HG02970 (cell line): Measurements from ENCODE around the gene CRYAB.
"Not testable (repeated sequence)": the region's sequence is repeated elsewhere in the genome, so short reads cannot be mapped to it uniquely, and the experiment has no call there.

ENCODE experiments used
- ATAC-seq: cut with Tn5 transposase; IDR thresholded peaks from one replicate; pipeline ENCODE4 v1.9.1; 2021; ENCODE audit warnings: mild to moderate bottlenecking, moderate library complexity, moderate number of reproducible peaks; ENCODE audit not compliant: unreplicated experiment, low FRiP score

CRYAB gene

DNA sequence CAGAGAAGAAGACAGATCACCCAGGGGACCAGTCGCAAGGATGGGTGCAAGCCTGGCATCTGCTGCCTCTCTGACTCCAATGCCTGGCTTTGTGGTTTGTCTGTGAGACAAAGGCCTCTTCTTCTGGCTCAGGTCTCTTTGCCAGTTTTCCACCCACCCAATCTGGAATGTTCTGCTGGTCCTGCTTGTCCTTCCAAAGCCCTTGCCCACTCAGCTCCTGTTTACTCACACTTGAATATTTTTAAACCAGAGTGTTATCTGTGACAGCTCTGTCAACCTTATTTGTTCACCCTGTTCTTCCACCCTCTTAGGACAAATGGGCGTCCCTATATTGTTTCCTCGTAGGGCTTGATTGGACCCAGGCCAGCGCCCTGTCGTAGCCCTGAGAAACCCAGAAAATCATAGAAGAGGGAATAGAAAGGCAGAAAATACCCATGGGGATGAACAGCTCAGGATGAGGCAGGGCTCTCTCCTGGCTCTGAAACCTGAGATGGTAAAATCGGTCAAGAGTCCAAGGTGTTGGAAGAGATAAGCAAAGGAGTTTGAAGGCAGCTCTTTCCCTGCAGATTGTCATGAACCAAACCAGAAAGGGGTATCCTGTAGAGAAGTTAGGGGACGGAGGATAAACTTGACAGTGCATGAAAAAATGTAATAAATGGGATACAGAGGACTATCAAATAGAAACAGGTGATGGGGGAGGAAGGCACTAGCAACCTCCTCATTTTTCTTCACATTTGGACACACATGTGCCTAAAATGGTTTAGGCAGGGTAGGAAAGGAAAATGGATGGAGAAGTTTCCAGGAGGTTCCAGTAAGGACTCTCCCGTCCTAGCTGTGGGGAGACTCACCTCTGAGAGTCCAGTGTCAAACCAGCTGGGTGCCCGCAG, 651 bp downstream of the CRYAB start:
- no peak for ATAC-seq

DNA sequence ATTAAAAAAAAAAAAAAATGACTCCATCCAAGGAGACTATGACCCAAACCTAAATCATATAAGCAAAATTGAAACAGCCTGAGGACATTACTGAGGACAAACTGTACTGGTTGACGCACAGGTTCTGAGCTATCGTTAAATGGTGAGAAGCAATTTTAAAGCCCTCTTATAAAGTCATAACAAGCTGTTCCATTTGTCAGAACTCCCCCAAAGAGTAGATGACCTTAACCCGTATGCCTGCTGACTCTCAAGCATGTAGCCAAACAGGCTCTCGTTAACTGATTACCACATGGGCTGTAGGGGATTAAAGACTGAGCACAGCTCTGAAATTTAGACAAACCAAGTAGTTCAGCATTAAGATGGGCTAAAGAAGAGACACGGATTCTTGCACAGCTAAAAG, 2.2 kb downstream of the CRYAB start:
- no peak for ATAC-seq

DNA sequence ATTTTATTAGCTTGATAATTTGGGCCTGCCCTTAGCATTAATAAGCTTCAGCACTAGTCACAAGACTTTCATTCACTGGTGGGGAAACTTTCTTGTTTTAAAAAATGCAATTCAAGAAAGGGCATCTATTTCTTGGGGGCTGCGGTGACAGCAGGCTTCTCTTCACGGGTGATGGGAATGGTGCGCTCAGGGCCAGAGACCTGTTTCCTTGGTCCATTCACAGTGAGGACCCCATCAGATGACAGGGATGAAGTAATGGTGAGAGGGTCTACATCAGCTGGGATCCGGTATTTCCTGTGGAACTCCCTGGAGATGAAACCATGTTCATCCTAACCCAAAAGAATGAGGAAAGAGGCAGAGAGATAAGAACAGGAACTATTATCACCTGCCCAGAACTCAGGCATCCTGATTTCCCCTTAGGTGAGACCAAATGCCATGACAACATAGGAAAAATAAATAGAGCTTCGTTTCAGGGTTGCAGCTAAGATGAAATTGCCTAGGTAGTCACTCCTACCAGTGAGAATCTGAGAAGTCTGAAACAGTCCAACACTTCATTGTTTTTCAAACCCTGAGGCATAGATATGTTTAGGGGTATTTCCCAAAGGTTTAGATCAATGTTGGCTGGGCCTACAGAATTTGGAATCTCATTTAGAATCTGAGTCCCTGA, 2.8 kb downstream of the CRYAB start:
- no peak for ATAC-seq

DNA sequence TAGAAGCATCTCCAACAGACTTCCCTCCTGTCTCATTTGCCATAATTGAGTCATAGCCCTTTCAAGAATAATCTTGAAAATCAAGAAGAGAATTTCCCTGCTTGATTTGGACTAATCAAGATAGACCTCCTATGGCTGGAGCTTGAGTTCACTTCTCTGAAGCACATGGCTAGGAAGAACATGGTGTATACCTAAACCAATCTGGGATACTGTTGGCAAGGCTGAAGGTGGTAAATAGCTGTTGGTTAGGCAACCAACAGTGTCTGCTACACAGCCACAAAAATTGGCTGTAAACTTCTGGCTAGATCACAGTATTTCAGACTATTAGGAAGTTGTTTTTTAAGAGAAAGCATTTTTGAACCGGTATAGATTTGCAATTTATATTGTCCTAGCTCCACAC, 4.9 kb downstream of the CRYAB start:
- no peak for ATAC-seq

DNA sequence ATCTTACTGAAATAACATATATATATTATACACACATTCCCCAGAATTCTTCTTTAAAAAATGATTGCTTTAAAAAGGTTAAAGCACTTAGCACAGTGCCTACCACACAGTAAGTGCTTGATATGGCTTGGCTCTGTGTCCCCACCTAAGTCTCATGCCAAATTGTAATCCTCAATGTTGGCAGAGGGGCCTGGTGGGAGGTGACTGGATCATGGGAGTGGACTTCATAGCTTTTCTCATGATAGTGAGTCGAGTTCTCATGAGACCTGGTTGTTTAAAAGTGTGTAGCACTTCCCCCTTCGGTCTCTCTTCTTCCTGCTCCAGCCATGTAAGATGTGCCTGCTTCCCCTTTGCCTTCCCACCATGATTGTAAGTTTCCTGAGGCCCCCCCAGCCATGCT, 6.2 kb downstream of the CRYAB start:
- ATAC-seq, result no peak

DNA sequence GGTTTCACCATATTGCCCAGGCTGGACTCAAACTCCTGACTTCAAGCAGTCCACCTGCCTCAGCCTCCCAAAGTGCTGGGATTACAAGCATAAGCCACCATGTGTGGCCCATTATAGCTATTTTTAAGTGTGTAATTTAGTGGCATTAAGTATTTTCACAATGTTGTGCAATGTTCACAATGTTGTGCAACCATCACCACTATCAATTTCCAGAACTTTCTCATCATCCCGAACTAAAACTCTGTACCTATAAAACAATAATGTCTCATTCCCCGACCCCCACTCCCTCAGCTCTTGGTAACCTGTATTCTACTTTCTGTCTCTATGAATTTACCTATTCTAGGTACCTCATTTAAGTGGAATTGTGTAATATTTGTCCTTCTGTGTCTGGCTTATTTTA, 24.7 kb downstream of the CRYAB start:
- ATAC-seq, result no peak

DNA sequence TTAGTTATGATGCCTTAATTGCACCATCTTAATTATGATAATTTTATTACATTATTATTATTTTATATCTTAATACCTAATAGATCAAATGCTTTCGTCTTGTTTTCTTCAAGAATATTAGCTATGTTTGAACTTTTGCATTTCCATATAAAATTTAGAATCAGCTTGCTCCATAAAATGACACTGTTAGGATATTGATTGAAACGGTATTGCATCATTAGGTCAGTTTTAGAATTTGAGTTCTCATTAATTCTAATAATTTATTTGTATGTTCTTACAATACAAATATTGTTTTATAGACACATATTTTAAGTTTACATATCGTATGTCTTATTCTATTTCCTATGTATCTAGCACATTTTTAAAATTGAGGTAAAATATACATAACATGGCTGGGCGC, 25.5 kb downstream of the CRYAB start:
- no peak for ATAC-seq

DNA sequence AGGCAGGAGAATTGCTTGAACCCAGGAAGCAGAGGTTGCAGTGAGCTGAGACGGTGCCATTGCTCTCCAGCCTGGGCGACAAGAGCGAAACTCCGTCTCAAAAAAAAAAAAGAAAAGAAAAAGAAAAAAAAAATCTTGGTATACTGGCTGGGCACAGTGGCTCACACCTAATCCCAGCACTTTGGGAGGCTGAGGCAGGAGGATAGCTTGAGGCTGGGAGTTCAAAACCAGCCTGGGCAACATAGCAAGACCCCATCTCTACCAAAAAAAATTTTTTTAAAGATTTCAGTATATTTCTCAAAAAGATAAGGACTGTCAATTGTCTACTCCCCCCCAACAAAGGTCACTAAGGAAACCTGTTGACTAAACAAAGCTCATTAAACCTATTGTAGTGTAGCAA, 26.5 kb downstream of the CRYAB start:
- ATAC-seq, result not testable (repeated sequence)

DNA sequence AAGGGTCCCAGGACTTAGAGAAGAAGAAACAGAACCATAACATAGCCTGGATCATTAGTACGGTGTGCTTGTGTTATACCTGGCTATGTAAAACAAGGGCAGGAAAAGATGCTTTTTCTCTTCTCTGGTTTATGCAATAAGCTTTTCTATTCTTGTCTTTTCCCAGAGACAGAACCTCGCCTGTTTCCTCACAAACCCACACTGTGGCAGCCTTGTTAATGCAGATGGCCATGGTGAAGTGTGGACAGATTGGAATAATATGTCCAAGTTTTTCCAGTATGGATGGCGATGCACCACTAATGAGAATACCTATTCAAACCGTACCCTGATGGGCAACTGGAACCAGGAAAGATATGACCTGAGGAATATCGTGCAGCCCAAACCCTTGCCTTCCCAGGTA, 29.4 kb downstream of the CRYAB start:
- no peak for ATAC-seq

DNA sequence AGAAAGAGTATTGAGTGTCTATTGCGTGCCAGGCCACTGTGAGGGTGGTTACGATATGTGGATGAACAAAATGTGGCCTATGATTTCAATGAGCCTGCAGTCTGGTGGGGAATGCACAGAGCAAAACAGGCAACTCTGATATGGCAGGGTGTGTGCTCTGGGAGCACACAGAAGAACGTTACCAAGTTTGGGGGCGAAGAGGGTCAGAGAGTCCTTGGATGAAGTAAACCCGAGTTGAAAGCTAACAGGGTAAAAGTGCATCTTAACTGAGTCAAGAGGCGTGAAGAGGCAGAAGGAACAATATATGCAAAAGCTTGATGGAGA, 32.0 kb downstream of the CRYAB start:
- ATAC-seq, result no peak

DNA sequence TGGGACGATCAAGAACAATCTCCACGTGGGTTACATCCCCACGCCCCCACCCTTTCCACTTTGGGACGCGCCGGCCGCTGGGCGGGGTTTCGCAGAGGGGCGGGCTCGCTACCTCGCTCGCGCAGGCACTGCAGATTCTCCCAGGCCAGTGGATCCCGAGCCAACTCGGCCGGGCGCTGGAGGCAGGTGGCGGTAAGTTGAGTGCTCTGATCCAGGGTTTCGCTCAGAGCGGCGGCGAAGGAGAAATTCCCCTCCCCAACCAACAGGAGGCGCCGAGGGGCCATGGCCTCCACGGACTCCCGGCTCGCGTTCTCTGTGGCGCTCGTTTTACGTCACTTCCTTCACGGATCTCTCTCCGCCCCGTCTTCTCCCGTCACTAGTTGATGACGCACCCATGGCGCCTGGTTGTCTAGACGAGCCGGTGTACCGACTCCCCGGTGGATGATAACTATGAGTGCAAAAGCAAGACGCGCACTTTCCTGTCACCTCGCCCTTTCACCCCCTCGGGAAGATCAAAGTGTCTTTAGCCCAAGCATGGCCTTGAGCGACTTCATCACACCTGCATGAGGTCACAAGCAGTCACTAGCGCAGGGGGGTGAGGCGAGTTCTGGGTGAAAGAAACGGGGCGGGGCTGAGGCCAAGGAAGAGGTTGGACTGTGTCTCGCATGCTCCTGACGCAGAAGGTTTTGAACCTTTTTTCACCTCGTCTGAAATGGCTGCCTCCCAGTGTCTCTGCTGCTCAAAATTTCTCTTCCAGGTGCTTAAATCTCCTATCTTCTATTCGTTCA, 32.5 kb downstream of the CRYAB start, which contains the start of the genes CFAP68 and FDXACB1:
Gene CFAP68, plus strand, starts transcription at position 693 of the 788 bp plus-strand sequence. Its CDS starts 20 bp downstream, at position 713.
Gene FDXACB1, minus strand, starts transcription at position 317 of the 788 bp plus-strand sequence. Its CDS starts 33 bp downstream, at position 284.
- peak; percentile 94 for ATAC-seq

DNA sequence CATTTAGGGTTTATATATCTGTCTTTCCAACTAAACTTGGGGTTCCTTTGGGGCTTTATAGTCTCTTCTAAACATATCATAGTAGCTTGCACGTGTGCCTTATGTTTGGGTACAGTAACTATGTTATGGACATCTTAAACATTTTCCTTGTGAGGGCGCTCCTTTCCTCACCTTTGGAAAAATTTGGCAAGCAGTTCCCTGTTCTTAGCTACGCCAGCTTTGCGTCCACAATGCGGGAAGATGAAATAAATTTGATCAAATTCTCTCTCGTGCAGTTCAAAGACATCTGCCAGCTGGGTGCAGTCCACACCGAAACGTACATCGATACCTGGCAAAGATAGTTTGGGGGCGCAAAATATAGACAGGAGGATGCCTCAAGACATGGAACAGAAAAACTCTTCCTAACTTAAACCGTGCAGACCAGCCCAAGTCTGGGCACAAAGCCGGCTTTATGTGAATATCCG, 33.2 kb downstream of the CRYAB start:
- peak; percentile 13 for ATAC-seq

DNA sequence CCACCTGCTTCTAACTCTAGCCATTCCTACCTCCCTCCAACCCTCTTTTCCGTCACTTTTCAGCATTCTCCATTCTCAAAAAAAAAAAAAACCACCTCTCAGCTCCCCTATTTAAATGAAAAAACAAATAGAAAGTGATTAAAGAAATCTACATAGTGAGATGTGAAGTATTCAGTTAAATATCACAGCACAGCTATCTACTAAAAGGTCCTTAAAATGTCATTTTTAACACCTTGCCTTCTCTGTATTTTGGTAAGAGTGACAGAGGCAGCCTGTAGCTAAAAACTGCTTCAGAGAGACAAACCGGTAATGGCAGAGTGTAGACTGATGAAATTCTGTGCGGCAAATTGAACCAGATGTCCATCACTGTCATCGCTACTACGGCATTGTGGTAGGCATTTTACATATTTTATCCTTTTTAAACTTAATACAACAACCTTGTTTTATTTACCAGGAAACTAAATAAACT, 39.8 kb downstream of the CRYAB start:
- no peak for ATAC-seq

DNA sequence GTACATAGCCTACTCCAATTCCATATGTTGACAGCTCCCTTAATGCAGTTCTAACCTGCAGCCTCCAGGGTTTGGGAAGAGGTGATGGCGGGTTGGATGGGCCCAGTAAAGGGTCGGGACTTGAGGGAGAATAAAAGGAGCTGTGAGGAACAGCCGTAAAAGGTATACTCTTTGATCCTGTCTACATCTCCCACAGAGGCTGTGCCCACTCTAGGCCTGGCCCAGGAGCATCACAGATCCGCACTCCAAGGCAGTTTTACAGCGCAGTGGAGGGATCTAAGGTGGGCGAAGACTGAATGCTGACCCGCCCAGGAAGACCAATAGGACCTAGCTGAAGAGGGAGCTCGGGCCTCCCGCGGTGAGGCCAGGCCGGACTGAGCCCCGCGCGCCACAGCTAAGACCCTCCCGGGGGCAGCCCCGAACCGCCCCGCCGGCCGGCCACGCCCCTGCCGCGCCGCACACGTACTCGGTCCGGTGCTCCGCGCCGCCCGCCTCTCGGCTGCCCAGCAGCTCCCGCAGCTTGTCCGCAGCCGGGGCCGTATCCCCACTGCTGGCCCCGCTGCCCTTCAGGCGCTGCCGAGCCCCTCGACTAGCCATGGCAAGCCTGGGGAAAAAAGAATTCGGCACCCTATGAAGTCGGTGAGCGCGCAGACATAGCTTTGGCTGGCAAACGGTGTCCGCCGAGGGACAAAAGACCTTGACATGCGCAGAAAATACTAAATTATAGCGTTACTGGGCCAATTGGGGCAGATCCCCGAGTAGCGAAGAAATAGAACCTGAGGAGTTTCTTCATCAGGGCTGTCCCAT, 40.5 kb downstream of the CRYAB start, which contains the start of gene ALG9:
Gene ALG9, minus strand, starts transcription at position 696 of the 807 bp plus-strand sequence. Its CDS starts 99 bp downstream, at position 597.
- ATAC-seq, result peak; percentile 70

DNA sequence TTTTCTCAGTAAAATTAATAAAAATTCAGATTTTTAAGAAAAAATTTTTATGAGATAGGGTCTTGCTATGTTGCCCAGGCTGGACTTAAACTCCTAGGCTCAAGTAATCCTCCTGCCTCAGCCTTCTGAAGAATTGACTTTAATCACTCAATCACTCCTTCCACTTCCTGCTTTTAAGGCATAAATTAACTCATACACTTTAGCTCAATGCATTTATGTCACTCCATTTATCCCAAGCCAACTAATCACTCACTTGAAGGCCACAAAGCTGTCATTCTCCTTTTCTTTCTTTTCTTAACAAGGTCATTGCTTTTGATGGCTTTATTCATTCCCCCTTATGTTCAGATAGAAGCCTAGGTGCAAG, 41.1 kb downstream of the CRYAB start:
- ATAC-seq, result no peak

DNA sequence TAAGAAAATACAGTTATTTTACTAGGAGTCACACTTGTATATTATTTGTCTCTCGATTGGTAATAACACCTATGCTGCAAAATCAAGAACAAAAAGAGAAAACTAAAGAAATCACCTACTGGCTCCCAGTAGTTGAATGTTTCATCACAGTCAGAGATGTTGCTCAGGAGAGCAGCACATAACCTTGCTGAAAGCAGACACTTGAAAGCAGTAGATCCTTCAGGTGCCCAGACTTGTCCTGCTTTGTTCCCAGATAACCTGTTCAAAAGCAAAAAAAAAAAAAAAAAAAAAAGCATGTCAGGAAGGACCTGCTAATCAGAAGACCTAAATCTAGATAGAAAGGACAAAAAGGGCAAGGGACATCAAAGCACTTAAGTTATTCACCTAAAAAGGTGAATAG, 41.5 kb downstream of the CRYAB start:
- no peak for ATAC-seq

DNA sequence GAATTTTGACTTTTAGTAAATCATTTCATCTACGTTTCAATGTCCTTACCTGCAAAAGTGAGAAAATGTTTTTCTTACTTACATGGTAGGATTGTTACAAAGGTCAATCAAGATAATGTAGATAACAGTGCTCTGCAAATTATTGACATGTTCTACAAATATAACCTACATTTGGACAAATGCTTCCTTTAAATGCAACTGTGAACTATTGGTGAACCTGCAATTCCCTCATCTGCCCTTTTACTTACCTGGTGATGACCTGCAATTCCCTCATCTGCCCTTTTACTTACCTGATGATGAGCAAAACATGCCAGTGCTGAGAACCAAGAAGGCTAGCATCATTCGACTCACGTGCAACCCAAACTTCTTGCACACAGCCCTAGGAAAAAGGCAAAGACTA, 51.3 kb downstream of the CRYAB start:
- no peak for ATAC-seq
